Measurements from ENCODE around the gene GRN. TPM values are rescaled to one million over a fixed set of nuclear protein-coding genes. Genes with fewer than 3 reads are reported as not detected.
"Not testable (repeated sequence)": the region's sequence is repeated elsewhere in the genome, so short reads cannot be mapped to it uniquely, and the experiment has no call there.

The GRN gene
- total RNA-seq, 1 donor, result 241 TPM

DNA sequence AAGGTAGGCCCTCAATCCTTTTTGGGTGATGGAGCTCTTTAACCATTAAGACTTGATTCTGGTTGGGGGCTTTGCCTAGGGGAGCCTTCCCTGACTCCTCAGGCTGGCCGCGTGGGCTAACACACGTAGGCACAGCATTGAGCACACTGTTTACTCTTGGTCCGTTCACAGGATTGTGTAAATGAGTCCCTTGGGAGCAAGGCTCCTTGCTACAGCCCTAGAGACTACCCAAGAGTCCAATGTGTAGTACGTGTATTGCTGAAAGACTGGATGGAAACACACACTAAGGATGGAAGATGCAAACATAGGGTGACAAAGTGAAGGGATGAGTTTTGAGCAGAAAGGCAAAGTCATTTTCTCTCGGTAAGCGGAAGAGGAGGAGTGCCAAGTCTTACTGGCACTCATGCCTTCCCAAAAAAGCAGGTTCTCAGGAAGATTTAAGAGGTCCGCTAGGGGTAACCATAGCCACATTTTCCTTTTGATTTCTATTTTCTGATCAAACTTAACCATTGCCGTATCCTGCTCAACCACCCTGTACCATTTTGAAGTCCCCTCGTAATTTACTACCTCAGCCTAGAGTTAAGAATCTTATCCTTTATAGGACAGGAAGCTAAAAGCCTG lies 45.3 kb downstream of the GRN start:
- H3K4me3 ChIP-seq (ENCODE audit: low read depth, low read length), result no peak overlapping the region
- TF ChIP-seq, protein P1, sequence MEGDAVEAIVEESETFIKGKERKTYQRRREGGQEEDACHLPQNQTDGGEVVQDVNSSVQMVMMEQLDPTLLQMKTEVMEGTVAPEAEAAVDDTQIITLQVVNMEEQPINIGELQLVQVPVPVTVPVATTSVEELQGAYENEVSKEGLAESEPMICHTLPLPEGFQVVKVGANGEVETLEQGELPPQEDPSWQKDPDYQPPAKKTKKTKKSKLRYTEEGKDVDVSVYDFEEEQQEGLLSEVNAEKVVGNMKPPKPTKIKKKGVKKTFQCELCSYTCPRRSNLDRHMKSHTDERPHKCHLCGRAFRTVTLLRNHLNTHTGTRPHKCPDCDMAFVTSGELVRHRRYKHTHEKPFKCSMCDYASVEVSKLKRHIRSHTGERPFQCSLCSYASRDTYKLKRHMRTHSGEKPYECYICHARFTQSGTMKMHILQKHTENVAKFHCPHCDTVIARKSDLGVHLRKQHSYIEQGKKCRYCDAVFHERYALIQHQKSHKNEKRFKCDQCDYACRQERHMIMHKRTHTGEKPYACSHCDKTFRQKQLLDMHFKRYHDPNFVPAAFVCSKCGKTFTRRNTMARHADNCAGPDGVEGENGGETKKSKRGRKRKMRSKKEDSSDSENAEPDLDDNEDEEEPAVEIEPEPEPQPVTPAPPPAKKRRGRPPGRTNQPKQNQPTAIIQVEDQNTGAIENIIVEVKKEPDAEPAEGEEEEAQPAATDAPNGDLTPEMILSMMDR (IDR thresholded peaks at IDR 0.05; ENCODE audit: insufficient read depth, low read length), result no peak
- no peak for DNase-seq (ENCODE audit: low read depth)

DNA sequence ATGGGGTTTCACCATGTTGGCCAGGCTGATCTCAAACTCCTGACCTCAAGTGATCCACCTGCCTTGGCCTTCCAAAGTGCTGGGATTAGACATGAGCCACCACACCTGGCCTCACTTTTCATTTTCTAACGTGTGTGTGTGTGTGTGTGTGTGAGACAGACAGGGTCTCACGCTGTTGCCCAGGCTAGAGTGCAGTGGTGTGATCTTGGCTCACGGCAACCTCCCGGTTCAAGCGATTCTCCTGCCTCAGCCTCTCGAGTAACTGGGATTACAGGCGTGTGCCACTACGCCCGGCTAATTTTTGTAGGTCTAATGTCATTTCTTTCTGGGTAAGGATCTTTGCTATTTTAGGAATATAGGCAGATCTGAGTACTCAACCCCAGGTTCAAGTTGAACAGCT lies 49.0 kb downstream of the GRN start:
- not testable (repeated sequence) for H3K4me3 ChIP-seq (ENCODE audit: low read depth, low read length); DNase-seq (ENCODE audit: low read depth)

DNA sequence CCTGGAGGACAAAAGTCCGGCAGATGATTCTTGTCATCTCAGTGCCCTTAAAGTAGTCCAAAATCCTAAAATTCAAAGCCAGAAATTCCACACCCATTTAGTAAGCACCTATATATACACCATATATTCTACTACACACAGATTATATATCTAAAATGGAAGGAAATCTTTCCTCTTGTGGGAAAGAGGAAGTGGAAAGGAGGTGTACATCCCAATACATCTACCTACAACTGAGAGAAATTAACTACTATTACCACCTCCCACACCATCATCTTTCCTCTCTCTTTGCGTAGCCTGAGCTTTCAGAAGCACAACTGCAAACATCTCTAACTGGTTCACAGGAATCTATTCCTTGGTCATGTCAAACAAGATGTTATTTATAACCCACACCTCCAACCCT lies 49.7 kb downstream of the GRN start:
- H3K4me3 ChIP-seq (ENCODE audit: low read depth, low read length), result no peak overlapping the region
- no peak for DNase-seq (ENCODE audit: low read depth)
- TF ChIP-seq, protein P1 (IDR thresholded peaks at IDR 0.05; ENCODE audit: insufficient read depth, low read length), result no peak

DNA sequence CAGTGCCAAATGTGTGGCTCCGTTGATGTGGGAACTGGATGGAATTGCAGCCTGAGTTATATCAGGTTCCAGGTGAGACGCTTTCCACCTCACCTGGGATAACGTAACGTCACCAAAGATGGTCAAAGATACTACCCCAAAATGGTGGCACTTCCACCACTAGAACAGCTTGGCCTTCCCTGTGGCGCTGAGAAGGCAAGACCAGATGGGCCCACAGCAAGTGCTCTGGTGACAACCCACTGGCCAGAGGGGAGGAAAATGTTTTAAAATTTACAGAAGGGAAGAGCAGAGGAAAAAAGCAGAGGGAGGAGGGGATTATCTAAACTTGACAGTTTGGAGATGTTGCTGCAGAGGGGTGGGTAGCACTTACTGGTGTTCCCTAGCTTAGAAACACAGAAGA lies 51.8 kb downstream of the GRN start:
- DNase-seq (ENCODE audit: low read depth), result no peak
- TF ChIP-seq, protein P1 (IDR thresholded peaks at IDR 0.05; ENCODE audit: insufficient read depth, low read length), result no peak
- H3K4me3 ChIP-seq (ENCODE audit: low read depth, low read length), result no peak overlapping the region

DNA sequence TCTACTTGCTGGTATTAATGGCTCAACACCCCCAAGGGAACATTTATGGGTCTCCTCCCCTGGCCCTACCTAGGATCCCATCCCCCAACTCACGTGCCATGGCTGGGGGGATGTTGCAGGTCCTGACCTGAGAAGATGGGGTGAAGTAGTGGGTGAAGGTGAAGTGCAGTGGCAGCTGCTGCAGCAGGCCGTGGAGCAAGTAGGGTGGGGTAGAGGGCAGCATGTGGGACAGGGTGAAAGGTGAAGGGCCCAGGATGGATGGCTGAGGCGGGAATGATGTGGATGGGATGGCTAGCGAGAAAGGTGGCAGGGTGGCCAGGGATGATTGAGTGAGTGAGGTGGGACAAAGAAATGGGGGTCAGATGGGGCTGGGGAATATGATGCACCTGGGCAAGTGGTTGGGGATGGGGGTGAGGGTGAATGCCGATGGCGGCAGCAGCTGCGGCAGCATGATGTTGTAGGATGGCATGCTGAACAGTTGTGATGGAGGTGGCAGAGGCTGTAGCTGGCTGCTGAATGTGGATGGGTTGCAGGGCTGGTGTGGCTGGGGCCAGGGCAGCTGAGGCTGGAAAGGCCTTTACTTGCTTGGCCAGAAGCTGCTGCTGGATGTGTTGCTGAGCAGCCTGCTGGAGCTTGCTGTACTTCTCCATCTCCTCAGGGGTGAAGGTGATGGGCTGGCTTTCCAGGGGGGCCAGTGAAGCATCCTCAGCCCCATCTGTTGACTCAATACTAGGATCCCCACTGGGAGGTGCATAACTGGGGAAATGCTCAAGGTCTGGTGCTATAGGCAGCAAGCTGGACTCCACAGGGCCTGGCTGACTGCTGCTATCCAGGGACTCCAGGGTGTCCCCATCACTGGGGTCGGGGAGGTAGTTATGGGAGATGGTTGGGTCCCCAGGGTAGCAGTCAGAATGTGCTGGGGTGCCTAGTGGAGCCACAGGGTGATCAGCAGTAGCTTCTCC lies 52.7 kb downstream of the GRN start:
- no peak for DNase-seq (ENCODE audit: low read depth)
- TF ChIP-seq, protein P1 (IDR thresholded peaks at IDR 0.05; ENCODE audit: insufficient read depth, low read length), result no peak
- H3K4me3 ChIP-seq (ENCODE audit: low read depth, low read length), result no peak overlapping the region

DNA sequence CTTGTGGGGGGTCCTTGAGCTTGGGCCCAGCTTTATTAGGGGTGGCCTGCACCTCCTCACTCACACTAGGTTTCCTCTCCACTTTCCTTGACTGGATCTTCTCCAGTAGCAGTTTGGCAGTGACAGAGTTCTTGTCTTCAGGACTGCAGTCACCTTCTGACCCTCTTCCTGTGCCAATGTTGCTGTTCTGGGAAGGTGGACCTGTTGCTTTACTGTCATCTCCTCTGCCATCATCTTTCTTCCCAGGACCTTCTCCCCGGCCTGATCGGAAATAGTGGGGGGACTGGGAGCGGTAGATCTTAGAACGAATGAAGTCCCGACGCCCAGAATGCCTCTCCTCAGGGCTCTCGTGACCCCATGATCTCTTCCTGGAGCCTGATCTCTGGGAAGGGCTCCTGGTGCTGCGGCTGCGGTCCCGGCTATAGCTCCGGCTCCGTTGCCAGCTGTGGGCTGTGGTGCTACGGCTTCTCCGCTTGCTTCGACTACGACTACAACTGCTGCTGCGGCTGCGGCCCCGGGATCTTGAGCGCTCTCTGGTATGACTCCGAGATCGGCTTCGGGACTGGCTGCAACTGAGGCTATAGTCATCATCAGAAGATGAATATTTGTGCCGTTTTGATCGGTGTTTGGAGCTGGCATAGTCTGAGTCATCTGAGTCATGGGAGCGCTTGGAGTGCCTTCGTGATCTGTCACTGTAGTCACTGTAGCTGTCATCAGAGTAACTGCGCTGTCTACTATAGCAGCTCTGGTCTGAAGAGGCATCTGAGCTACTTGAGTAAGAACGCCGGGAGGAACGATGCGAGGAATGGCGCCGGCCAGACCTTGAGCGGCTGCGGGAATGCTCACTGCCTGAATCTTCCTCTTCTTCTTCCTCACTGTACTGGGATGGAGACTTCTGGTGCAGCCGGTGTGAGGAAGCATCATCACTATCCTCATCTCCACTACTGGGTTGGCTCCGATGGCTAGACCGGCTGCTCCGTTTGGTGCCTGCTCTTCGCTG lies 53.9 kb downstream of the GRN start:
- no peak for DNase-seq (ENCODE audit: low read depth)
- H3K4me3 ChIP-seq (ENCODE audit: low read depth, low read length), result no peak overlapping the region
- TF ChIP-seq, protein P1 (IDR thresholded peaks at IDR 0.05; ENCODE audit: insufficient read depth, low read length), result no peak

Measured in fibroblast of the aortic adventitia (primary cell).